Stimulated activated CD8-positive, alpha-beta memory T cell treated with anti-CD3 and anti-CD28 coated beads, Interleukin-15, amount 100 ng/mL, for 48 hours (primary cell): ENCODE results near the gene GRPEL2.
"Not testable (repeated sequence)": the region's sequence is repeated elsewhere in the genome, so short reads cannot be mapped to it uniquely, and the experiment has no call there.

Experiments
- DNase-seq, 2 donors: peaks; one replicate each; pipeline ENCODE4 v3.0.0-alpha.2; 2020; ENCODE audit warnings: low read depth in 2 of 2

Gene GRPEL2

DNA sequence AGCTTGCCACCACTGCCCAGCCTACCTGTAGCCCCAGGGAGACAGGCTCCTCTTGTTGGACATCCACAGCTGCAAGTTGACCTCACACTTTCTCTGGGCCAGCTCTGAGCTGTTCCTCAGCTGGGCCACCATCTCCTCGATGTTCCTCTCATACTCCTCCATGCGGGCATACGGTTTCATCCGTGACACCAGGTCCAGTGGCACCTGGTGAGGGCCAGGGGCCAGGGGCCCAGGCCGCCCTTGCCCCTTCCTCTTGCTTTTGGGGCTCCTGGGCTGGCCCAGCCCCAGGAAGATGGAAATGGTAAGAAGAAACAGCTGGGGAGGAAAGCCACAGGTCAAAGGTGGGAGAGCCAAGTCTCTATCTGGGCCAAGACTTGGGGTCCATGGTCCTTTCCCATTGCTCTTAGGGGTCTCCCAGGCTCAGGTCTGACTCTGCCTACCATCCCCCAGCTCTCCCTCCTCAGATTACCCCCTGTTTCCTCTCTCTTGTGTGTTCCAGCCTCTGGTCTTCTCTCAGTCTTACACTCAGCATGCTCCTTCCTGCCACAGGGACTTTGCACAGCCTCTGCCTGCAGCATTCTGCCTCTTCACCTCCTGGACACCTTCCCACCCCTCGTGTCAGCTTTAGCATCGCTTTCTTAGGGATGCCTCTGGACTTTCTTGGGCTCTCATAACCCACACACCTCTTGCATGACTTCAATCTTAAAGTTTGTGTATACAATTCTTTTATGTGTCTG lies 31.6 kb downstream of the GRPEL2 start:
- DNase-seq: no peak

DNA sequence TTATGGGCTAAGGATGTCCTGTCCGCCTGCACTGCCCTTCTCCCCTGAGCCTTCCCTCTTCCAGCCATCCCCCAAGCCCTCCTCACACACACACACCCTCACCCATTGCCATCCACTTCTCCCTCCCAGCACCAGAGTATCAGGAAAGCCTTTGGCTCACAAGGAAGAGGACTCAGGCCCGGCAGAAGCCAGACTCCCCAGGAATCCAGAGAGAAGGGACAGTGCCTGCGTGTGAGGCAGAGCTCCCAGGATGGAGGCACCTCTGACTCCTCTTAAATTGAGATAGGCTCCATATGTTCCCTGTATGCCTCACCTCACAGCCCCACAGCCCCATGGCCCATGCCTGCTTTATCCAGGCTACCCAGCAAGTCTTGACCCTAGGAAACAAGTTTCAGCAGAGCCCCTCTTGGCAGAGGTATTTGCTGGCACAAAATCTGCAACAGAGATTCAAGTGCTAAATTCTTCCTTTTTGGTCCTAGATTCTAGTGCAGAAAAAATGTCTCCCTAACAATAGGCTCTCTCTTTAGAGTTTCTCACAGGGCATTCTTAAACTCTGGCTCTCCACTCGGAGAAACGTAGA lies 33.0 kb downstream of the GRPEL2 start:
- DNase-seq: no peak

DNA sequence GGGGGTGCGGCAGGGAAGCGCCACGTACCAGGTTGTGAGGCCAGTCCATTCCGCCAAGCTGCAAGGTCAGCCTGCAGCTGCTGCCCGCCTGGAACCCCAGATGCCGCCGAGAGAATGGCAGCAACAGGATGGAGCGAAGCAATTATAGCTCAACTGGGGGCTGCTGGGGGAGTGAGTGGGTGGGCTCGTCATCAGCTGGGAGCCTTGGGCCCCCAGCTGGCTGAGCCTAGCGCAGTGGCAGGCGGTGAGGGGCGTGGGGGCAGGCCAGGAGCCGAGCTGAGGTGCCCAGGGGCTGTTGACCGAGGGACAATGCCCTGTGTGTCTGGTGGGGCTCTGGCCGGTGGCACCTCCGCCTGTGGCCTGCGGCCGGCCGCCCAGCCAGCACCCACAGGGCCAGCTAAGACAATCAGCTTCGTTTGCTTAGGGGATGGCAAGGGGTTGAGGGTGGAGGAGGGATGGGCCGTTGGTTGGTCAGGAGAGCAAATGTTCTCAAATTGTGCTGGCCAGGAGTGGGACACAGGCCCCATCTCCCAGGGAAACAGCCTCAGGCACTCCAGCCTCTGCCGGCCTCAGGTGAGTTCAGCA lies 34.0 kb downstream of the GRPEL2 start, which contains the start of gene IL17B:
TSS of gene IL17B (minus strand) at position 116 of the 585 bp plus-strand sequence. CDS start at position 49, 67 bp downstream.
- no peak for DNase-seq

DNA sequence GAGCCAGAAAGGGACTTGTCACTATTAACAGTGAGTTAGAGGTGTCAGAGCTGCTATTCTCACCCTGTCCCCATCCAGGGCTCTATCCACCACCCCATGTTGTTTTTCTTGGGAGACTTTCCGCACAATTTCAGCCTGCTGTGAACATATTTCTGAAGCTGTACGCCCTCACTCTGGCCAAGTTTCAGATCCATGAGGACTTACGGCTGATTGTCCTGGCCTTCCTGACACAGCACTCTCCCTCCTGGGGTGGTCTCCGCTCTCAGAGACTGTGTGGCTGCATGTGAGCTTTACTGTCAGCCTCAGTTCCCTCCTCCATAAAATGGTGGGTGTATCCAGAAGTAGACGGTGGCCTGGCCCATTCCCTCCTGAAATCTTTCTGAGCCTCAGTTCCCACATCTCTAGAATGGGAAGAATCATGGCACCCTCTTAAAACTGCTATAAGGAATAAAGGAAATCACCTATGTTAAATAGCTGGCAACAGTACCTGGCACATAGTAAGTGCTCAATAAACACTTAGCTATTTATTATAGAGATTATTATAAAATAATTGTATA lies 34.6 kb downstream of the GRPEL2 start:
- DNase-seq: no peak

DNA sequence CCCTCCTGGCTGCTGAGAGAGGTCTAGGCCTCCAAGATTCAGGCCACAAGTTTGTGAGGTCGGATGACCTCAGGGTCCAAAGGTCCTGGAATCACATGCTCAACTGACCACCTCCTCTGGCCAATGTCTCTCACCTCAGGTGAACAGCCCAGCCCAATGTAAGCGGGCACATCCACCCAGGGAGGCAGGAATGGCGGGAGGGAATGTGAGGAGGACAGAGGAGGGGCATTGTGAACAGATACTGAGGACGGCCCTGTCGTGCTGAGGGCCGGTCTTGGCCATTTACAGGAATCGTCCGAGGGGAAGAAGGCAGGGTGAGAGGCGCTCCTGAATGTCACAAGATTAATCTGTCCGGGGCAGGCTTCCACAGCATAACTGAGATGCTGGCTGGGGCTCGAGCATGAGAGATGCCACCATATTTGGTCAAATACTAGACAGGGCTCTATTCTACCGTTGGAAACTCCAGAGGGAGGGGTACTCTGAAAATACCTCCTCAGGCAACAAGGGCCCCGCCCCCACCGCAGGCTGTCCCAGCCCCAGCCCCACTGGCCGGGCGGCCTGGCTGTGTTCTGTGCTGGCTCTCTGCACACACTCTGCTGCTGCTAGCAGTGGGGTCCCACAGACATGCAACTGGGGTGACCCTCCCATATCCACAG lies 35.3 kb downstream of the GRPEL2 start:
- DNase-seq: no peak

DNA sequence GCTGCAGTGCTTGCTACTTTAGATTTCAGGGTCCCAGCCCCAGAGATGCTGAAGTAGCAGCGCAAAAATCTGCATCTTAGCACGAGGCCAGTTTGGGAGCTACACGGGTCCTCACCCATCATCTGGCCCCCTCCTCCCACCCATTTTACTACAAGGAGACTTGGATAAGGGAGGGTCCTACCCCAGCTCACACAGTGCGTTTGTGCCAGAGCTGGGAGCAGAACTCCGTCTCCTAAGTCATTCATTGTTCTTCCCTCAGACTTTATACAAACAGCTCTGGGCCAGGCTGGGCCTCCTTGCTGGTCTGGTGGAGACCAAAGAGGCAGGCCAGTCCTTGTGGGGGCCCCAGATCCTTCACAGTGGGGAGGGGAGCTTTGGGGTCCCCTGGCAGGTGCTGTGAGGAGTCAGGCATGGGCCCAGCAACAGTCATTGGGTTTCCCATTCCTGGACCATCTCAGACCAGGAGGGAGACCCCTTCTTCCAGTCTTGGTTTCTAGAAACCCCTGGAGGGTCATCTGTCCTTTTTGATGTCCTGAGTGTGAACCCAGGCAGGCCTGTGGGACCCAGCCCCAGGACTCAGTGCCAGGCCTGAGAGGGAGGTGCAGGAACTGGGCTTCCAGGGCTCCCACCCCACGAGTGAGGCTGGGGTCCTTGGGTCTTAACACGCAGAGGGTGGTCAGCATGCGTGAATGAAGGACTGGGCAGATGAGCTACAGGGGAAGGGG lies 36.1 kb downstream of the GRPEL2 start:
- DNase-seq: no peak

DNA sequence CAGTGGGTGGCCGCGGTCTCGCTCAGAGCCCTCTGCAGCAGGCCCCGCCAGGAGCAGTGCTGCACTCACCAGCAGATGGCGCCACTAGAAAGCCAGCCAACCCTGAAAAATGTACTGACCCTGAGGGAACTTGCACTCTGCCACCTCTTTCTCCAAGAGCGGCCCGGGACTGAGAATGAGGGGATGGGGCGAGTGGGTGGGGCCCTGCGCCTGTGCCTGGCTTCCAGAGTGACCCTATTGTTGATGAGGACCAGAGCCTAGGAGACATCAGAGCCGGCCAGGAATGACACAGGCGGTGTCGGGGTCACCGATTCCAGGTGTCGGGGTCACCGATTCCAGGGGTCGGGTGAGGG lies 36.7 kb downstream of the GRPEL2 start:
- peak; percentile 39 to 41 for DNase-seq

DNA sequence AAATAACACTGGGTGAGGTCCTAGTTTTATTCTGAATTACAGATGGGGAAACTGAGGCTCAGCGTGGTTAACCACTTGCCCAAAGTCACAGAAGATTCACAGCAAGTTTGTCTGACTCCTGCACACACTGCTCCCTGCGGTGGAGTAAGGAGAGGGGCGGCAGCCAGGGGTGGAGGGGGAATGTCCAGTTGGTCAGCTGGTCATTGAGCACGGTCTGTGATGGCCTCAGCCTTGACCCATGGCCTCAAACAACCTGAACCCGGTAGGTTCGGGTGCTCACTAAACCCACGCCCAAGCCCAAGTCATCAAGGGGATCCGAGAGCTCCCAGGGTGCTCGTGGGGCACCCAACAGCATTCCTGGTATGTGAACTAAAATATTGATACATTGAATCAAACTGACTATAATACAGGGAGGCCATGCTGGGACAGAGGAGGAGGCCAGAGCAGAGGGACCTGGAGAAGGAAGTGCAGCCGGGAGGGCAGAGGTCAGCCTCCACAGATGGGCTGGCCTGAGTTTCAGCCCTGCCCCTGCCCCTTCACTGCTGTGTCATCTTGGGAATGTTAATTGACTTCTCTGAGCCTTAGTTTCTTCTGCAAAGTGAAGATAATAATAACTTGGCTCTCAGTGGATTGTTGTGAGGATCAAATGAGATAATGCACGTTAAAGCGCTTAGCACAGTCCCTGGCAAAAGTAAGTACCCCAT lies 37.4 kb downstream of the GRPEL2 start:
- no peak for DNase-seq

DNA sequence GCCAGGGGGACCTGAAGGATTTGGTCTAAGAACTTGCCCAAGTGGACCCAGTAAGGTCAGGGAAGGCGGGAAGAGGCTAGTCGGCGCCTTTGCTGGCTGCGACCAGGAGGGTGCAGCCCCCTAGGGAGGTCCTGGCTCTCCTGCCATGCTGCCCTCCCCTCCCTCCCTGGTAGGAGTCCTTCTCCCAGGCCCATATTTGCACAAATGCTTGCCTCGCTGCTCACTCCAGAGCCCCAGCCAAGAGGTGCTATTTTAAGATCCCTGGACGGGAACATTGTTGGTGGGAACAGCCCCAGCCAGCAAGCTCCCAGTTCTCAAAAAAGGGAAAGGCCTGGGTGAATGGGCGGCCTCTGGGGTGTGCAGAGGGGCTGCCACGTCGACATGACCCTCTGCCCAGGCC lies 38.1 kb downstream of the GRPEL2 start:
- DNase-seq: no peak

DNA sequence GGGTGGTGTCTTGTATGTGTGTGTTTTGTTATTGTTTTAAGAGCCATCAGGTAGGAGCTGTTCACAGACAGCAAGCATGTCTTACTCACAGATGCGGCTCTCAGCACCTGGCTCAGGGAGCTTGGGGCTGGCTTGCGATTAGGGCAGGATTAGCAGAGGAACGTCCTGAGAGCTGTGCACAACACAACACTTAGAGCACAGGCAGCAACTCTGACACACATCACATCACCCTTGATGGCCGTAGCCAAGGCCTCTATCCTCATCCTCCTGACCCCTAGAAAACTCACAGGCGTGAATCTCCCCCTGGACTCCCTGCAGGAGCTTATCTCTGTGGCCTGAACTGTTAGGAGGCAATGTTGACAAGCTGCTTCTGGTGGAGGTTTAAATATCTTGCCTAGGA lies 40.9 kb downstream of the GRPEL2 start:
- no peak for DNase-seq

DNA sequence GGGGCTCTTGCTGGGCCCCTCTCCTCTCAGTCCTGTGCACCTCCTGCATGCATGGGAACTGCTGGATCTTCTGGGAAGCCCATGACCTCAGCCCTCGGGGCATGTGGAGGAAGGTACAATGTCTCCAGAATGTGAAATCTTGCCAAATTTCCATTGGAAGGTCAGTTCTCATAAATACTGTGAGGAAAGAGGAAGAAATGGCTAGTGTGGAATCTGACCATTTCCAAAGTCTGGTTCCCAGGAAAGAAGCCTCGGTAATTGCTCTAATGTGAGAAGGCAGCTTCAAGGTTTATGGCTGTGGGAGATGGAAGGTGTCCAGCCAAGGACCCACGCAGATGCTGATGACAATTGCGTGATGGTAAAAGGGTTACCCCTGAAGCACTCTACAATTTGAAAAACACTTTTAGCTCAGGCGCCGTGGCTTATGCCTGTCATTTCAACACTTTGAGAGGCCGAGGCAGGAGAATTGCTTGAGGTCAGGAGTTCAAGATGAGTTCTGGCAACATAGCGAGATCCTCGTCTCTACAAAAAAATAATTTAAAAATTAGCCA lies 41.9 kb downstream of the GRPEL2 start:
- no peak for DNase-seq

DNA sequence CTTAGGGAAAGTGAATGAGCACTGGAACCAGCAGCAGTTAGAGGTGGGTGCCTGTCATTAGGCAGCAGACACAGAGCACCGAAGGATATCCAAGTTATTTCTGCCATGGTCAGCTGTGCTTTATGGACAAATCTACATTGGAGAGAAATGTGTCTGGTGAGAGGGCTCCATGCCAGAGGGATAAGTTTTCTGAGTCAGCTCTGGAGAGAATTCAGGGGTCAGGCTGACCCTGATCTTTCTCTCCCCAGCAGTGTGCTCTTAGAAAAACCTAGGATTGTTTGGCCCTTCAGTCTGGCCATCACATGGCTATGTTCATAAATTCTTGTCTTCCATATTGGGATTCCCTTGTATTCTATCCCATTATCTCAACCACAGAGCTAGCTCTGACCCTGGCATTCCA lies 42.7 kb downstream of the GRPEL2 start:
- DNase-seq: no peak

DNA sequence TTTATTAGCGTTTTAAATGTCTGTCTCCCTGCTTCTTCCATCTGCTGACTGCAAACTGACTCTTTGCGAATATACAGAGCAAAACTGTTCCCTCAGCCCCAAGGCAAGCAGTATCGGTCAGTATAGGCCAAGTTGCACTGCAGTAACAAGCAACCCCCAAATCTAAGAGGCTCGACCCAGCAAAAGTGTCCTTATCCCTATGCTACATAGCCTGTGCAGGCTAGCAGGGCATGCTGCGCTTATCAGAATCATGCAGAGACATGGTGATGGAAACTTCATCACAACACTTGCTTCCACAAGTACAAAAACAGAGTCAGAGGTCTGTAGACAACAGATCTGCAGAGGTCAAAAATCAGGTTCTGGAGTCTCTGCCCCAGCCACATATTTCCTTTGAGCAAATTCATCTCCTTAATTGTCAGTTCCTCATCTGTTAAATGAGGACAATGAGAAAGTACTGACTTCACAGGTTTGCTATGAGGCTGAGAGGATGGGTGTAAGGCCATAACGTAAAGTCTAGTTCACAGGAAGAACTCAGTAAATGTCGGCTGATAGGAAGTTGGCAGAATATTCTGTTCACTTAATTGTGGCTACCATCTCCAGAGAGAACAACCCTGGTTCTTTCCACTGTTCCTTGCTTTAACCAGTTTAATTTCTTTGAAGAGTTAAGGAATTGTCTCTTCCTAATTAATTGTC lies 43.3 kb downstream of the GRPEL2 start:
- no peak for DNase-seq

DNA sequence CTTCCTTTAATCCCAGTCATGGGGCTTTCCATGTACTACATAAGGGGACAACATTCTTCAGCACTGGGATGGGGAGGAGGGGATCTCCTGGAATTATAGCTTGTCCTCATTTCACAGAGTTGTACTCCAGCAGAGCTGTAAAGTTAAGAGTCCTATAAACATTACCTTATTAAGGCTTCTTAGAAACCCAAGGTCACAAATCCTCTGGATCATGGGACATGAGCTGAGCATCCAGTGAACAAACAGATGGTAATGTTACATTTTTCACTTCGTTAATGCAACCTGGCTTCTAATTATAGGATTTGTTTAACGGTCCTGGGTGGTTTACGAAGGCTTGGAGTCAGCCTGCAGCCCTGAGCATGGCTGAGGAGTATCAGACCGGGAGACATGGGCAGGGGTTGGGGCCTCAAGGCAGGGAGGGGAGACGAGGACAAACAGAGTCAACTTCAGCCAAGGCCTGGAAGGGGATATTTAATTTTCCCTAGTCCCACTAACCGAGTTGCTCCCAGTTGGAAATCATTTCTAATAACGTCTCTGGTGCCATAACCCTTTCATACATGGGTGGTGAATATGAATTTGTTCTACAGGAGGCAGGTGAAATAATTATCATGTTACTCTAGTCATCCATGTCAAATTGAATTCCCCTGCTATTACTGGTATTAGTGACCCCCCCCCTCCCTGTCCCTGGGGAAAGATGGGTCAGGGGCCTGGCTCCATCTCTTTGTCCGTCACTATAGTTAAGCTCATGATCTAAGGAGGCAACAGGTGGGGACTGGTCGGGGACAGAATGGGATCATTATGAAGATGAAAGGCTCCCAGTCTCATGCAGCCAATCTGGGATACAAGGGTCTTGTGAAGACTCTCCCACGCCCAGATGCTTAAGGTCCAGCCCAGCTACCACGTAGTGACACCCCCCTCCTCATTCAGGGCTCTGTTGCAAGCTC lies 44.5 kb downstream of the GRPEL2 start:
- no peak for DNase-seq

DNA sequence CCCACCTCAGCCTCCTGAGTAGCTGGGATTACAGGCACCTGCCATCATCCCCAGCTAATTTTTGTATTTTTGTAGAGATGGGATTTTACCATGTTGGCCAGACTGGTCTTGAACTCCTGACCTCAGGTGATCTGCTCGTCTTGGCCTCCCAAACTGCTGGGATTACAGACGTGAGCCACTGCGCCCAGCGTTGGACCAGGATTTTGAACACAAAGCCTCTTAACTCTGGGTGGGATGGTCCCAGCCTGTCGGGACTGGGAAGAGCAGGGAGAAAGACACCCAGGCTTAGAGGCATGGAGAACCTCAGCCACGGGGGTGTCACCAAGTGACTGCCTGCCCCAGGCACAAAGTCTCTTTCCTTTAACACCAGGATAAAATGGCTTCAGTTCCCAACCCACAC lies 45.8 kb downstream of the GRPEL2 start:
- not testable (repeated sequence) for DNase-seq

DNA sequence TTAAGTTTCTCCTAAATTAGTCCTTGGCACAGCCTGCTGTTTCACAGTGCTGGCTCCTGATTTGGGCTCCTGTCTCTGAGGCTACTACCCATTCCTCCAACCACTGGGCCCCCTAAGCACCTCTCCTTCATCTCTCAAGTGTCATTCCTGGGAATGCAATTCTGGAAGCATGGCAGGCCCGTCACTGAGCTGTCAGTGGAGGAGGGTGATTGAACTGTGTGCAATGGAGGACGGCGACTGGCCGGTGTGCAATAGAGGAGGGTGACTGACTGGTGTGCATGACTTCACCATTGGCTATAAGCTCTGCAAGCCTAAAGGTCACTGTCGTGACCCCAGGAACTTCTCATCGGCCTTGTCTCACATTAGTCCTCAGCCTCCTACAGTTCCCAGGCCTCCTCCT lies 46.2 kb downstream of the GRPEL2 start:
- no peak for DNase-seq

DNA sequence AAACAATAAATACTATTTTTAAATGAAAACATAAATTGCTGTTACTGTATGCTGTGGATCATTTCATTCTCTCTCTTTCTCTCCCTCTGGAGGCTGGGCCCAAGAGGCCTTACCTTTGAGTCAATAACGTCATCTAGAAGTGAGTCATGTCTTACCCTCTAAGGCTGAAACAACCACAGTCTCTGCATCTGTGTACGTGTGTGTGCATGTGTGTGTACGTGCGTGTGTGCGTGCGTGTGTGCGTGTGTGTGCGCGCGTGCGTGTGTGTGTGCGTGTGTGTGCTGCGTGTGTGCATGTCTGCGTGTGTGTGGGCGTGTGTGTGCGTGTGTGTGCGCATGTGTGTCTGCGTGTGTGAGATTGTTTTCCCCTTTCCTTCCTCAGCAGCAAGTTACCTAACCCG lies 47.4 kb downstream of the GRPEL2 start:
- DNase-seq: no peak

DNA sequence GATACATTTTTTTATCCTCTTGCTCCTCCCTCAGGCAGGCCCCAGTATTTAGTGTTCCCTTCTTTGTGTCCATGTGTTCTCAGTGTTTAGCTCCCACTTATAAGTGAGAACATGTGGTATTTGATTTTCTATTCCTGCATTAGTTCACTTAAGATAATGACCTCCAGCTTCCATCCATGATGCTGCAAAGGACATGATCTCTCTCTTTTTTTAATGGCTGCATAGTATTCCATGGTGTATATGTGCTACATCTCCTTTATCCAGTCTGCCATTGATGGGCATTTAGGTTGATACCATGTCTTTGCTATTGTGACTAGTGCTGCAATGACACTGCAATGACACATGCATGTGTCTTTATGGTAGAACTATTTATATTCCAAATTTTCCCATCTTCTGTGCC lies 49.7 kb downstream of the GRPEL2 start:
- DNase-seq: not testable (repeated sequence)

DNA sequence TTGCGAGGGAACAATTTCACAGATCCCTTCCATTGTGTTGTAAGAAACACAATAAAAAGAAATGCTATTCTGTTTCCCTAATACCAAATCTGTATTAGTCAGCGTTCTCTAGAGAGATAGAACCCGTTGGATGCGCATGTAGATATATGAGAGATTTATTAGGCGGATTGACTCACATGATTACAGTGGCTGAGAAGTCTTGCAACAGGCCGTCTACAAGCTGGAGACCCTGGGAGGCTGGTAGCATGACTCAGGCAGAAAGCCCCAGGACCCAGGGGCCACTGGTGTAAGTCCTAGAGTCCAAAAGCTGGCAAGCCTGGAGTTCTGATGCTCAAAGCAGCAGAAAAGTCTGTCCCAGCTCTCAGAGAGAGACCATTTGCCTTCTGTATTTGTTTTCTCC lies 52.2 kb downstream of the GRPEL2 start:
- no peak for DNase-seq
